HG02623 (cell line): ENCODE measurements around the gene IL17D.
"Not testable (repeated sequence)": the region's sequence is repeated elsewhere in the genome, so short reads cannot be mapped to it uniquely, and the experiment has no call there.

Experiments used
- ATAC-seq: cut with Tn5 transposase; IDR thresholded peaks from one replicate; pipeline ENCODE4 v1.9.1; 2021; ENCODE audit warnings: moderate library complexity; ENCODE audit not compliant: unreplicated experiment

Gene IL17D

GRCh38 chr13:20717581-20718542, 14.4 kb downstream of the IL17D start:
- no peak for ATAC-seq

- no peak for ATAC-seq
Observed at GRCh38 chr13:20718958-20719566, 15.6 kb downstream of the IL17D start.

- no peak for ATAC-seq
Observed at GRCh38 chr13:20719783-20720182, 16.3 kb downstream of the IL17D start.

- no peak for ATAC-seq
Observed at GRCh38 chr13:20720499-20720898, 17.0 kb downstream of the IL17D start.

- no peak for ATAC-seq
Observed at GRCh38 chr13:20721058-20721453, 17.6 kb downstream of the IL17D start.

GRCh38 chr13:20721454-20722357, 18.2 kb downstream of the IL17D start:
- no peak for ATAC-seq

GRCh38 chr13:20727856-20728255, 24.4 kb downstream of the IL17D start:
- no peak for ATAC-seq

- ATAC-seq, result no peak
Observed at GRCh38 chr13:20728579-20729311, 25.2 kb downstream of the IL17D start.

- ATAC-seq, result no peak
Observed at GRCh38 chr13:20729633-20730585, 26.4 kb downstream of the IL17D start.

- no peak for ATAC-seq
Observed at GRCh38 chr13:20738616-20739015, 35.1 kb downstream of the IL17D start.

- ATAC-seq, result no peak
Observed at GRCh38 chr13:20740021-20740420, 36.5 kb downstream of the IL17D start.

- not testable (repeated sequence) for ATAC-seq
Observed at GRCh38 chr13:20743830-20744404, 40.4 kb downstream of the IL17D start.

GRCh38 chr13:20749377-20749776, 45.9 kb downstream of the IL17D start:
- no peak for ATAC-seq

- ATAC-seq, result no peak
Observed at GRCh38 chr13:20754009-20754408, 50.5 kb downstream of the IL17D start.

GRCh38 chr13:20760872-20761271, 57.4 kb downstream of the IL17D start:
- ATAC-seq, result no peak

GRCh38 chr13:20767309-20767943, 63.9 kb downstream of the IL17D start:
- ATAC-seq, result no peak

- no peak for ATAC-seq
Observed at GRCh38 chr13:20769091-20769490, 65.6 kb downstream of the IL17D start.

- ATAC-seq, result no peak
Observed at GRCh38 chr13:20769834-20770233, 66.3 kb downstream of the IL17D start.
